ENCODE results near the gene XYLB.

Gene XYLB

GRCh38 chr3:38457111-38458003, 110.8 kb downstream of the XYLB start:
- DNase-seq, result no peak

- DNase-seq, result no peak
Measured at GRCh38 chr3:38458796-38459498, 112.4 kb downstream of the XYLB start.

DNA sequence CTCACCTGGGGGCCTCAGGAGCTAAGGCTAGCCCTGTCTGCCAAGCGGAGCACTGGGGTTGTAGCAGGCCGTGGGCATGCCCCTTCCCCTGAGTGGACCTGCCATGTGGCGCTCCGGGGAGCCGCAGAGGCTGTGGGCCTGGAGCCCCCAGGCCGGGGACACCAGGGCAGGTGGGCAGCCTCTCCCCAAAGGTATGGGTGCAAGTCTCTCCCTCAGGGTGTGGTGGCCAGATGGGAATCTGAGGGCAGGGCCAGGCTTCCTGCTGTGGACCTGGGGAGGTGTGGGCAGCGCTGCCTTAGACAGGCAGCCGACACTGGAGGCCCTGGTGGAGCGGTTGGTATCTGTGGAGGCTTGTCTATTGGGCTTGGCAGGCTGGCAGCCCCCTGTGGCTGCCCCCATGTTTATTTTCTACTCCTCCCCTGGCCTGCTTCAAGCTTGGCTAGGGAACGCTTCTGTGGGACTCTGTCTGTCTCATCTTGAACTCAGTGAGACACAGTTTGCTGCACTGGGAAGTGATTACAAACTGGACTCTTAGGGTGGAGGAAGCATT, 113.0 kb downstream of the XYLB start:
- DNase-seq, result no peak

DNA sequence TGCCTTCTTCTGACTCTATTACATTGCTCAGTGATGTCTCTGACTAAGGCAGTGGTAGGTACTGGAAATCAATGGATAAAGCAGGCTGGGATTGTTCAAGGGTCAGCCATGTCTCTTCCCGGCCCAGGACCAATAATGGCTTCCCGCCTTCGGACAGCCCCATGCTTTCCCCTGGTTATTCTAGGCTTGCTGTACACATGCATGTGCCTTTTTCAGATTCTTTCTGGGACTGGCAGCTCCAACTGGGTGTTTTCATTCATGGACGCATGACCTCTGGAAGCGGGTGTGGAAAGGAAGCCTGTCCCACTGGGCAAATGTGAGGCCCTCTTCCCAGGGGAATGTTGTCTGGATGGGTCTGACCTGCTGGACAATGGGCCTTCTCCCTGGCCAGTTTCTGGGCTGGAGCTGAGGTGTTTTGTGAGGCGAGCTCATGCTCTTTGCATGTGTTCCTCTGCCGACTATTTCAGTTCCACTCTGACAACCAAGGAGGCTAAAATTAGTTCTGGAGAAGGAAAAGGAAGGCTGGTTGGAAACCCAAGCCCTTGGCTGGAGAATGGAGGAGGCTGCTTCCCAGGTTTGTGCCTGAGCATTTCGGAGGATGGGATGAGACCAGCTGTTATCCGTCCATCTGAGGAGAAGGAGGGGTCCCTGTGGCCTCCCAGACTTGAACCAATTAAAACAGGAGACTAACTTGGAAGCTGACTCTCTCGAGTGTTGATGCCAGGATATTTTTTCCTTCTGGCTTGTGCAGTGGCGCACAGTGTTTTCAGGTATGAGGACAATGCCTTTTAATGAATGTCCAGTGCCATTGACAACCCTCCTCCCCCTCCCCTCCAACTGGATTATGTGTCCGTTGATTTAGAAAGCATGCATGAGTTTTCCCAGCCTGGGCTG, 114.0 kb downstream of the XYLB start:
- no peak for DNase-seq
